H1 (cell line): Measurements from ENCODE around the gene ANKRD27.

Source experiments
- CEBPB ChIP-seq: IDR thresholded peaks from 2 replicates; pipeline ENCODE4 v1.6.1; 2012; ENCODE audit warnings: low read depth, low read length
- CREB1 ChIP-seq: IDR thresholded peaks from 2 replicates; pipeline ENCODE4 v1.6.1; 2012; ENCODE audit warnings: inconsistent platforms
- GABPA ChIP-seq: IDR thresholded peaks from 2 replicates; pipeline ENCODE4 v1.6.1; 2011; ENCODE audit warnings: mild to moderate bottlenecking, low read length, moderate library complexity, borderline replicate concordance; ENCODE audit not compliant: insufficient read depth
- HDAC2 ChIP-seq, 2 experiments: fragments of 300-600 bp in 1 of 2; sonication (generic) in 1 of 2; IDR thresholded peaks; 2 replicates each; pipeline ENCODE4 v1.6.1; 2011 to 2012; ENCODE audit warnings: low read depth in 2 of 2, low read length in 2 of 2, mild to moderate bottlenecking in 2 of 2, moderate library complexity in 2 of 2, borderline replicate concordance in 1 of 2, inconsistent platforms in 1 of 2
- JUND ChIP-seq: IDR thresholded peaks from 2 replicates; pipeline ENCODE4 v1.6.1; 2011; ENCODE audit warnings: mild to moderate bottlenecking, improper control_type of control experiment, low read length
- POLR2A ChIP-seq, 2 experiments: IDR thresholded peaks; 1 replicate in 1 of 2; 2 replicates in 1 of 2; pipeline ENCODE4 v1.6.1; 2011; ENCODE audit warnings: low read depth in 2 of 2, low read length in 2 of 2, mild to moderate bottlenecking in 2 of 2; ENCODE audit errors: control extremely low read depth in 1 of 2
- POLR2AphosphoS5 ChIP-seq: IDR thresholded peaks from 2 replicates; pipeline ENCODE4 v1.6.1; 2011; ENCODE audit warnings: low read depth, low read length
- RNF2 ChIP-seq: fragments of 200-900, 300-1000 bp; sonication (generic); IDR thresholded peaks from 2 replicates; pipeline ENCODE4 v1.7.1; 2016; ENCODE audit warnings: borderline replicate concordance, low read depth, mild to moderate bottlenecking, antibody characterized with exemption, low read length; ENCODE audit not compliant: poor library complexity, severe bottlenecking; ENCODE audit errors: missing control alignments
- SIRT6 ChIP-seq: IDR thresholded peaks from one replicate; pipeline ENCODE4 v1.7.1; 2012; ENCODE audit warnings: low read length, inconsistent platforms
- SRF ChIP-seq: IDR thresholded peaks from 2 replicates; pipeline ENCODE4 v1.6.1; 2011; ENCODE audit warnings: mild to moderate bottlenecking, low read depth, low read length, moderate library complexity
- TAF1 ChIP-seq: IDR thresholded peaks from 2 replicates; pipeline ENCODE4 v1.6.1; 2011; ENCODE audit warnings: mild to moderate bottlenecking, low read depth, low read length
- YY1 ChIP-seq: IDR thresholded peaks from 2 replicates; pipeline ENCODE4 v1.6.1; 2011; ENCODE audit warnings: low read depth, mild to moderate bottlenecking, low read length
- TF ChIP-seq, protein P1 (sequence below), 3 experiments: IDR thresholded peaks; 1 replicate in 2 of 3; 2 replicates in 1 of 3; pipeline versions ENCODE4 v1.5.1 to v1.6.1; 2011; ENCODE audit warnings: low read length in 3 of 3, mild to moderate bottlenecking in 3 of 3, inconsistent platforms in 2 of 3, low read depth in 1 of 3, moderate library complexity in 1 of 3; ENCODE audit not compliant: insufficient read depth in 1 of 3; ENCODE audit errors: control extremely low read depth in 1 of 3
- TF ChIP-seq, protein P2 (sequence below): IDR thresholded peaks from 2 replicates; pipeline ENCODE4 v1.6.1; 2012; ENCODE audit warnings: low read length, inconsistent platforms

DNA sequence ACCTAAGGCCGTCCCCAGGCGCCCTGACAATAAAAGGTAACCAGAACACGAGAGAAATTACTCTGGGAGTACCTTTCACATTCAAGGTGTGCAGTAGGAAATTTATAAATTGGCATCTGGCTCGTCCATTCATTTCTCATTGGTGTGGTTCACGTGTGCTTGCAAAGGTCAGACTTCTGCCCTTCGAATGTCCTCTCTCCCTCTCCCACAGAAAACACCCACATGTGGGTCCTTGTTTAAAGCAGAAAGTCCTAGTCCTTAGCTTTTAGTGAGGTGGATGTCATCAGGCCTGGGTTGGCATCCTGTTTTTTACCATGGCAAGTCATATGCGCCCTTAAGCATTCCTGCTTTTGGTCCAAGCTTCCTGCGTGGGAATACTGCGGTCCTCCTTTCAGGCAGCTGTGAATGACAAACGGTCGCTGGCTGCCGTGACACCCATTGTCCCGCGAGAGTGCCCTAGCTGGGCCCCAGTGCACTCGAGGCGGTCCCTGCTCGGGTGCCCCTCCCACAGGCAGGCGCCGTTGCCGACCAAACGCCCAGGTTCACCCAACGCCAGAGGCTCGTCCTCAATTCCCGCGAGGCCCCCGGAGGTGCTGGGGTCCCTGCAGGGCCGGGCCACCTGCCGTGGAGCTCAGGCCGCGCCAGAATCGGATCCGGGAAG, 16.4 kb upstream of the ANKRD27 start, which contains the start of gene NUDT19:
- TF ChIP-seq, protein P1, sequence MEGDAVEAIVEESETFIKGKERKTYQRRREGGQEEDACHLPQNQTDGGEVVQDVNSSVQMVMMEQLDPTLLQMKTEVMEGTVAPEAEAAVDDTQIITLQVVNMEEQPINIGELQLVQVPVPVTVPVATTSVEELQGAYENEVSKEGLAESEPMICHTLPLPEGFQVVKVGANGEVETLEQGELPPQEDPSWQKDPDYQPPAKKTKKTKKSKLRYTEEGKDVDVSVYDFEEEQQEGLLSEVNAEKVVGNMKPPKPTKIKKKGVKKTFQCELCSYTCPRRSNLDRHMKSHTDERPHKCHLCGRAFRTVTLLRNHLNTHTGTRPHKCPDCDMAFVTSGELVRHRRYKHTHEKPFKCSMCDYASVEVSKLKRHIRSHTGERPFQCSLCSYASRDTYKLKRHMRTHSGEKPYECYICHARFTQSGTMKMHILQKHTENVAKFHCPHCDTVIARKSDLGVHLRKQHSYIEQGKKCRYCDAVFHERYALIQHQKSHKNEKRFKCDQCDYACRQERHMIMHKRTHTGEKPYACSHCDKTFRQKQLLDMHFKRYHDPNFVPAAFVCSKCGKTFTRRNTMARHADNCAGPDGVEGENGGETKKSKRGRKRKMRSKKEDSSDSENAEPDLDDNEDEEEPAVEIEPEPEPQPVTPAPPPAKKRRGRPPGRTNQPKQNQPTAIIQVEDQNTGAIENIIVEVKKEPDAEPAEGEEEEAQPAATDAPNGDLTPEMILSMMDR (IDR thresholded peaks at IDR 0.05; ENCODE audit: control extremely low read depth in 1 of 3, insufficient read depth in 1 of 3, low read depth in 1 of 3, low read length in 3 of 3) = no peak
- TF ChIP-seq JUND = no peak
- TF ChIP-seq YY1 = no peak
- no peak for TF ChIP-seq SRF
- no peak for TF ChIP-seq GABPA
- TF ChIP-seq POLR2AphosphoS5 = no peak
- TF ChIP-seq RNF2 = no peak
- TF ChIP-seq CREB1 = no peak
- TF ChIP-seq SIRT6 = no peak
- TF ChIP-seq, protein P2, sequence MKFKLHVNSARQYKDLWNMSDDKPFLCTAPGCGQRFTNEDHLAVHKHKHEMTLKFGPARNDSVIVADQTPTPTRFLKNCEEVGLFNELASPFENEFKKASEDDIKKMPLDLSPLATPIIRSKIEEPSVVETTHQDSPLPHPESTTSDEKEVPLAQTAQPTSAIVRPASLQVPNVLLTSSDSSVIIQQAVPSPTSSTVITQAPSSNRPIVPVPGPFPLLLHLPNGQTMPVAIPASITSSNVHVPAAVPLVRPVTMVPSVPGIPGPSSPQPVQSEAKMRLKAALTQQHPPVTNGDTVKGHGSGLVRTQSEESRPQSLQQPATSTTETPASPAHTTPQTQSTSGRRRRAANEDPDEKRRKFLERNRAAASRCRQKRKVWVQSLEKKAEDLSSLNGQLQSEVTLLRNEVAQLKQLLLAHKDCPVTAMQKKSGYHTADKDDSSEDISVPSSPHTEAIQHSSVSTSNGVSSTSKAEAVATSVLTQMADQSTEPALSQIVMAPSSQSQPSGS = no peak
- 0 out of 3 replicates have a peak, but pooled peaks of 1 of the 2 experiments have one; percentile 23 for TF ChIP-seq POLR2A (IDR thresholded peaks at IDR 0.05; ENCODE audit: control extremely low read depth in 1 of 2, low read depth in 2 of 2, low read length in 2 of 2)
- TF ChIP-seq TAF1 = no peak
- no peak for TF ChIP-seq HDAC2 (IDR thresholded peaks at IDR 0.05; ENCODE audit: borderline replicate concordance in 1 of 2, low read depth in 2 of 2, low read length in 2 of 2)
- TF ChIP-seq CEBPB = no peak
